Chondrocyte (in vitro differentiated cells): ENCODE data around the gene KIAA0513. TPM values are rescaled to one million over a fixed set of nuclear protein-coding genes. Genes with fewer than 3 reads are reported as not detected.

Experiments
- DNase-seq: peaks from one replicate; pipeline ENCODE4 v3.0.0; 2021; ENCODE audit warnings: mixed read lengths, low spot score
- H3K27ac Mint-ChIP-seq: one replicate; pipeline ENCODE4 v1.8.0; 2021; ENCODE audit warnings: mild to moderate bottlenecking, moderate library complexity, mixed read lengths; ENCODE audit not compliant: unreplicated experiment
- H3K27me3 Mint-ChIP-seq: 2 replicates; pipeline ENCODE4 v1.8.0; 2021; ENCODE audit warnings: low read depth, mixed read lengths
- H3K36me3 Mint-ChIP-seq: 2 replicates; pipeline ENCODE4 v1.8.0; 2021; ENCODE audit warnings: low read depth, mixed read lengths
- H3K4me1 Mint-ChIP-seq: 2 replicates; pipeline ENCODE4 v1.8.0; 2021; ENCODE audit warnings: low read depth, mild to moderate bottlenecking, mixed read lengths
- H3K4me3 Mint-ChIP-seq: one replicate; pipeline ENCODE4 v1.8.0; 2021; ENCODE audit warnings: mild to moderate bottlenecking, moderate library complexity, mixed read lengths; ENCODE audit not compliant: unreplicated experiment
- H3K9me3 Mint-ChIP-seq: 2 replicates; pipeline ENCODE4 v1.8.0; 2021; ENCODE audit warnings: low read depth, mixed read lengths
- CTCF ChIP-seq: fragments of 200-600 bp; sonication (generic); IDR thresholded peaks from 2 replicates; pipeline ENCODE4 v1.5.0; 2021; ENCODE audit warnings: antibody characterized with exemption, mild to moderate bottlenecking, moderate library complexity
- total RNA-seq: library from RNA; stranded (reverse); gene quantifications from 3 replicates; pipeline ENCODE4 v1.2.1, GENCODE V29; 2021

Gene KIAA0513
- total RNA-seq, 1 donor from 2014 or later: 11.6 TPM

- no peak for TF ChIP-seq CTCF
- H3K36me3 Mint-ChIP-seq: no peaks in the 10 kb centered on the region
- H3K27me3 Mint-ChIP-seq: peaks cover 7% of the 10 kb centered on the region
- no peak overlapping the region for H3K4me3 Mint-ChIP-seq
- DNase-seq: no peak
- no peak overlapping the region for H3K27ac Mint-ChIP-seq
- H3K4me1 Mint-ChIP-seq: no peaks in the 10 kb centered on the region
- H3K9me3 Mint-ChIP-seq: no peaks in the 10 kb centered on the region
These were observed 77.9 kb downstream of the KIAA0513 start for GRCh38 chr16:85105475-85105874.

GRCh38 chr16:85107083-85107482 is 79.5 kb downstream of the KIAA0513 start:
- no peak overlapping the region for H3K27ac Mint-ChIP-seq
- no peaks in the 10 kb centered on the region for H3K4me1 Mint-ChIP-seq
- H3K9me3 Mint-ChIP-seq: no peaks in the 10 kb centered on the region
- H3K27me3 Mint-ChIP-seq: peaks cover 7% of the 10 kb centered on the region
- no peak for DNase-seq
- H3K4me3 Mint-ChIP-seq: no peak overlapping the region
- TF ChIP-seq CTCF: no peak
- no peaks in the 10 kb centered on the region for H3K36me3 Mint-ChIP-seq

GRCh38 chr16:85107532-85107931 is 79.9 kb downstream of the KIAA0513 start:
- Mint-ChIP-seq H3K4me3 (no peak overlapping the region), H3K27ac (no peak overlapping the region), H3K9me3 (no peaks in the 10 kb centered on the region)

GRCh38 chr16:85110105-85110504 is 82.5 kb downstream of the KIAA0513 start:
- no peak for TF ChIP-seq CTCF
- H3K27me3 Mint-ChIP-seq: peaks cover 14% of the 10 kb centered on the region
- H3K4me1 Mint-ChIP-seq: peaks cover 4% of the 10 kb centered on the region
- H3K27ac Mint-ChIP-seq: no peak overlapping the region
- DNase-seq: no peak
- H3K36me3 Mint-ChIP-seq: no peaks in the 10 kb centered on the region
- H3K9me3 Mint-ChIP-seq: no peaks in the 10 kb centered on the region
- H3K4me3 Mint-ChIP-seq: no peak overlapping the region

More at GRCh38 chr16:85107532-85107931, 79.9 kb downstream of the KIAA0513 start:
- Mint-ChIP-seq H3K36me3 (no peaks in the 10 kb centered on the region), H3K27me3 (peaks cover 7% of the 10 kb centered on the region), H3K4me1 (no peaks in the 10 kb centered on the region)
- TF ChIP-seq CTCF: no peak
- DNase-seq: no peak

DNA sequence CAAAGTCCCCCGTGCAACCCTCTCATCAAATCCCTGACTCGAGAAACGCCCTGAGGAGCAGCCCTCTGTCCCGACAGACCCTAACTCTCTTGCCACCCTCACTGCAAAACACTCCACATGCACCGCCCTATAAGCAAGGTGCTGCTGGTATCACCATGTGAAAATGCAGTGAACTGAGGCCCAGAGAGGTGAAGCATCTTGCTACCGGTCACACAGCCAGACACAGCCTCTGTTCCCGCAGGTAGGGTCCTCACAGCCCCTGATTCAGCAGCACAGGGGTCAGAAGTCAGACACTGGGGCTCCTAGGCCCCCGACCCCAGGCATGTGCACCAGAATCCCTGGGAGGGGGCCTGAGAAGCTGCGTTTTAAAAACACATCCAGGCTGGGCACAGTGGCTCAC is 83.6 kb downstream of the KIAA0513 start:
- Mint-ChIP-seq H3K4me1 (peaks cover 7% of the 10 kb centered on the region), H3K9me3 (no peaks in the 10 kb centered on the region), H3K4me3 (no peak overlapping the region), H3K36me3 (no peaks in the 10 kb centered on the region), H3K27ac (no peak overlapping the region), H3K27me3 (peaks cover 11% of the 10 kb centered on the region)
- no peak for TF ChIP-seq CTCF
- no peak for DNase-seq
